Astrocyte (in vitro differentiated cells and primary cell): ENCODE data around the gene CUEDC1. TPM values are rescaled to one million over a fixed set of nuclear protein-coding genes. Genes with fewer than 3 reads are reported as not detected.
A peak's percentile ranks its signal among the peaks of the same experiment; 100 is the strongest.

Experiments
- DNase-seq: peaks from one replicate; pipeline ENCODE4 v3.0.0-alpha.2; 2010; ENCODE audit warnings: low read depth
- FAIRE-seq: peaks from 2 replicates; lab custom pipeline; 2011; peaks lifted over from hg19 to GRCh38; lab: Jason Lieb, UNC
- H2AFZ ChIP-seq: 2 replicates; pipeline ENCODE4 v1.6.0; 2012; ENCODE audit warnings: low read depth, low read length, inconsistent platforms
- H3K27ac ChIP-seq: 2 replicates; pipeline ENCODE4 v1.5.1; 2011; ENCODE audit warnings: low read depth, low read length, inconsistent platforms
- H3K27me3 ChIP-seq: 2 replicates; pipeline ENCODE4 v1.6.0; 2011; ENCODE audit warnings: low read length, inconsistent platforms; ENCODE audit not compliant: insufficient read depth
- H3K36me3 ChIP-seq: 2 replicates; pipeline ENCODE4 v1.5.1; 2011; ENCODE audit warnings: low read length, inconsistent platforms; ENCODE audit not compliant: insufficient read depth
- H3K4me1 ChIP-seq: 2 replicates; pipeline ENCODE4 v1.5.1; 2011; ENCODE audit warnings: low read length, inconsistent platforms; ENCODE audit not compliant: insufficient read depth
- H3K4me2 ChIP-seq: 2 replicates; pipeline ENCODE4 v1.6.0; 2012; ENCODE audit warnings: low read length, inconsistent platforms
- H3K4me3 ChIP-seq: 2 replicates; pipeline ENCODE4 v1.5.1; 2011; ENCODE audit warnings: low read depth, mild to moderate bottlenecking, low read length, inconsistent platforms; ENCODE audit not compliant: insufficient read depth
- H3K79me2 ChIP-seq: 2 replicates; pipeline ENCODE4 v1.6.0; 2012; ENCODE audit warnings: mild to moderate bottlenecking, low read length, inconsistent platforms; ENCODE audit not compliant: insufficient read depth
- H3K9ac ChIP-seq: 2 replicates; pipeline ENCODE4 v1.6.0; 2012; ENCODE audit warnings: mild to moderate bottlenecking, low read length, inconsistent platforms
- H3K9me3 ChIP-seq: 2 replicates; pipeline ENCODE4 v1.5.1; 2012; ENCODE audit warnings: low read depth, mild to moderate bottlenecking, low read length, inconsistent platforms; ENCODE audit not compliant: insufficient read depth
- H4K20me1 ChIP-seq: 2 replicates; pipeline ENCODE4 v1.6.0; 2012; ENCODE audit warnings: low read length, inconsistent platforms; ENCODE audit not compliant: insufficient read depth
- H3K27ac Mint-ChIP-seq: one replicate; pipeline ENCODE4 v1.8.0; 2021; ENCODE audit warnings: mild to moderate bottlenecking, mixed read lengths; ENCODE audit not compliant: unreplicated experiment
- H3K27me3 Mint-ChIP-seq: one replicate; pipeline ENCODE4 v1.8.0; 2021; ENCODE audit warnings: low read depth, mixed read lengths; ENCODE audit not compliant: unreplicated experiment
- H3K36me3 Mint-ChIP-seq: one replicate; pipeline ENCODE4 v1.8.0; 2021; ENCODE audit warnings: low read depth, mixed read lengths; ENCODE audit not compliant: unreplicated experiment
- H3K4me1 Mint-ChIP-seq: one replicate; pipeline ENCODE4 v1.8.0; 2021; ENCODE audit warnings: low read depth, mixed read lengths; ENCODE audit not compliant: unreplicated experiment
- H3K4me3 Mint-ChIP-seq: one replicate; pipeline ENCODE4 v1.8.0; 2021; ENCODE audit warnings: mild to moderate bottlenecking, moderate library complexity, mixed read lengths; ENCODE audit not compliant: unreplicated experiment
- H3K9me3 Mint-ChIP-seq: one replicate; pipeline ENCODE4 v1.8.0; 2021; ENCODE audit warnings: mild to moderate bottlenecking, mixed read lengths; ENCODE audit not compliant: unreplicated experiment
- EZH2 ChIP-seq: IDR thresholded peaks from 2 replicates; pipeline ENCODE4 v1.6.1; 2012; ENCODE audit warnings: mild to moderate bottlenecking, low read length, inconsistent platforms; ENCODE audit not compliant: insufficient read depth
- total RNA-seq: library from RNA; stranded (reverse); gene quantifications from 2 replicates; pipeline ENCODE4 v1.2.1, GENCODE V29; 2021
- TF ChIP-seq, protein P1 (sequence below): IDR thresholded peaks from 2 replicates; pipeline ENCODE4 v1.5.1; 2011; ENCODE audit warnings: low read depth, mild to moderate bottlenecking, inconsistent platforms, low read length, moderate library complexity; ENCODE audit not compliant: insufficient read depth

Gene CUEDC1
- total RNA-seq, 1 donor from 2014 or later: 43.7 TPM

DNA sequence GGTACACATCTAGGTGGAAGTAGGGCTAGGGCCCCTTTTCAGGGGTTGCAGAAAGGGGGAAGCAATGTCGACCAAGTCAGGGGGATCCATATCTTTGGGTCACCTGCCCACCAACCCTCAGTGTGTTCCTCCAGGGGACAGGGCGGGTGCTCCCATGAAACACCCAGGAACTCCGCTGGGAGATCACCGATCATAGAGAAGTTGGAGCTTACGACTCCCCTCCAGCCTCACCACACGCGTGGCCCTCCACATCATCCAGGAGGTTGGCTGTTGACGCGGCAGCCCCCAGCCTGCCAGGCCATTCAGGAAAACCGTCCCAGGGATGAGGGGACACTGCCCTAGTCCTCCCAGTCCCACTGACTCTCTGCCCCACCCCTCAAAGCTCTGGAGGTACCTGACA lies 88.1 kb downstream of the CUEDC1 start:
- Histone ChIP-seq H3K79me2 (no peaks in the 10 kb centered on the region), H4K20me1 (no peaks in the 10 kb centered on the region), H3K4me3 (no peak overlapping the region), H3K4me2 (no peak overlapping the region), H3K9ac (peak overlapping the region; percentile 60), H3K4me1 (peaks cover 33% of the 10 kb centered on the region), H3K27me3 (no peaks in the 10 kb centered on the region), H3K9me3 (no peaks in the 10 kb centered on the region), H3K36me3 (peaks cover 7% of the 10 kb centered on the region), H2AFZ (no peak overlapping the region), H3K27ac (no peak overlapping the region)
- H3K27ac Mint-ChIP-seq: peak overlapping the region; percentile 95
- FAIRE-seq: no peak
- H3K9me3 Mint-ChIP-seq: no peaks in the 10 kb centered on the region
- peaks cover 48% of the 10 kb centered on the region for H3K4me1 Mint-ChIP-seq
- H3K36me3 Mint-ChIP-seq: peaks cover 25% of the 10 kb centered on the region
- H3K4me3 Mint-ChIP-seq: no peak overlapping the region
- no peak for TF ChIP-seq EZH2
- TF ChIP-seq, protein P1, sequence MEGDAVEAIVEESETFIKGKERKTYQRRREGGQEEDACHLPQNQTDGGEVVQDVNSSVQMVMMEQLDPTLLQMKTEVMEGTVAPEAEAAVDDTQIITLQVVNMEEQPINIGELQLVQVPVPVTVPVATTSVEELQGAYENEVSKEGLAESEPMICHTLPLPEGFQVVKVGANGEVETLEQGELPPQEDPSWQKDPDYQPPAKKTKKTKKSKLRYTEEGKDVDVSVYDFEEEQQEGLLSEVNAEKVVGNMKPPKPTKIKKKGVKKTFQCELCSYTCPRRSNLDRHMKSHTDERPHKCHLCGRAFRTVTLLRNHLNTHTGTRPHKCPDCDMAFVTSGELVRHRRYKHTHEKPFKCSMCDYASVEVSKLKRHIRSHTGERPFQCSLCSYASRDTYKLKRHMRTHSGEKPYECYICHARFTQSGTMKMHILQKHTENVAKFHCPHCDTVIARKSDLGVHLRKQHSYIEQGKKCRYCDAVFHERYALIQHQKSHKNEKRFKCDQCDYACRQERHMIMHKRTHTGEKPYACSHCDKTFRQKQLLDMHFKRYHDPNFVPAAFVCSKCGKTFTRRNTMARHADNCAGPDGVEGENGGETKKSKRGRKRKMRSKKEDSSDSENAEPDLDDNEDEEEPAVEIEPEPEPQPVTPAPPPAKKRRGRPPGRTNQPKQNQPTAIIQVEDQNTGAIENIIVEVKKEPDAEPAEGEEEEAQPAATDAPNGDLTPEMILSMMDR: no peak
- DNase-seq: no peak
- no peaks in the 10 kb centered on the region for H3K27me3 Mint-ChIP-seq

DNA sequence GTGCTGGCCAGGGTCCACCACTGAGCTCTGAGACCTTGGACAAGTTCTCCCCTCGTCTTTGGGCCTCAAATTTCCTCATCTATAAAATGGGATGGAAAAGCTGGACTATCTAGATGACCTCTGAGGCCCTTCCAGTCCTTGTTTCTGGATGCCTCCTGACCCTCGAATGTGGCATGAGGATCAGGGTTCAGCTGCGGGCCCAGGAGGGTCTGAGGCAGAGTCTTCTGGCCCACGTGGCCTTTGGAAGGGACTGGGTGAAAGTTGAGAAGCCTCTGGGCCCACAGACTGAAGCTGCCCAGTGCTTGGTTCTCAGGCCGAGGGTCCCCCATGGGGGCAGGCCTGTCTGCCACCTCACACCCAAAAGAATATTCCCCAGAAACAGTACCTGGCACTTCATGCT lies 88.5 kb downstream of the CUEDC1 start:
- TF ChIP-seq EZH2: no peak
- TF ChIP-seq, protein P1: no peak
- no peak overlapping the region for H3K4me3 ChIP-seq
- no peaks in the 10 kb centered on the region for H3K9me3 ChIP-seq
- no peak for DNase-seq
- H3K27me3 Mint-ChIP-seq: no peaks in the 10 kb centered on the region
- no peak for FAIRE-seq
- no peaks in the 10 kb centered on the region for H3K27me3 ChIP-seq
- H4K20me1 ChIP-seq: no peaks in the 10 kb centered on the region
- H3K9ac ChIP-seq: no peak overlapping the region
- peaks cover 46% of the 10 kb centered on the region for H3K4me1 Mint-ChIP-seq
- H3K27ac Mint-ChIP-seq: no peak overlapping the region
- no peak overlapping the region for H3K27ac ChIP-seq
- no peaks in the 10 kb centered on the region for H3K9me3 Mint-ChIP-seq
- peaks cover 25% of the 10 kb centered on the region for H3K36me3 Mint-ChIP-seq
- no peak overlapping the region for H2AFZ ChIP-seq
- peaks cover 7% of the 10 kb centered on the region for H3K36me3 ChIP-seq
- H3K4me1 ChIP-seq: peaks cover 36% of the 10 kb centered on the region
- no peaks in the 10 kb centered on the region for H3K79me2 ChIP-seq
- H3K4me3 Mint-ChIP-seq: no peak overlapping the region
- H3K4me2 ChIP-seq: no peak overlapping the region

DNA sequence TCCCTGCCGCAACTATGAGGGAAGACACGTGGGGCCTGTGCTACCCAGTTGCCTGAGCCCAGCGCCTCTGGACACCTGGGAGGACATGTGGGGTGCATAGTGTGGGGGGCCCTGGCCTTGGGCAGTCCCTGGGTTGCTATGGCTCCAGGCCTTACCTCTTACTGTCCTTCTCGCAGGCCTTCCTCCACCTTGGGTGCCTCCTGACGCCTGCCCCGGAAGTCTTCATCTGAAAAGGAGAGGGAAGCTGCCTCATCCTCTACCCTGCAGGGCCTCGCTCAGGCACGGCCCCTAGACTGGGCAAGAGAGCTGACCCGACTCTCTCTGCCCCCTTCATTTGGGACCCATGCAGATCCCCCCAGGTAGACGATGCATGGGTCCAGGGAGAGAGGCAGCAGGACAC lies 88.9 kb downstream of the CUEDC1 start:
- Histone ChIP-seq H3K27ac (no peak overlapping the region), H4K20me1 (no peaks in the 10 kb centered on the region), H3K79me2 (no peaks in the 10 kb centered on the region), H2AFZ (no peak overlapping the region), H3K9me3 (no peaks in the 10 kb centered on the region), H3K4me3 (no peak overlapping the region), H3K27me3 (no peaks in the 10 kb centered on the region), H3K4me1 (peaks cover 40% of the 10 kb centered on the region), H3K4me2 (no peak overlapping the region), H3K9ac (no peak overlapping the region), H3K36me3 (peaks cover 7% of the 10 kb centered on the region)
- H3K4me3 Mint-ChIP-seq: no peak overlapping the region
- peaks cover 44% of the 10 kb centered on the region for H3K4me1 Mint-ChIP-seq
- H3K27me3 Mint-ChIP-seq: no peaks in the 10 kb centered on the region
- TF ChIP-seq EZH2: no peak
- TF ChIP-seq, protein P1: no peak
- no peaks in the 10 kb centered on the region for H3K9me3 Mint-ChIP-seq
- DNase-seq (no peak), FAIRE-seq (no peak)
- peaks cover 25% of the 10 kb centered on the region for H3K36me3 Mint-ChIP-seq
- no peak overlapping the region for H3K27ac Mint-ChIP-seq
